ENCODE data around the gene SIX1.
A peak's percentile ranks its signal among the peaks of the same experiment; 100 is the strongest.

SIX1 gene

GRCh38 chr14:60648934-60649874 lies at the start of gene SIX1 (continued):
- TF ChIP-seq BCL6B (tag by site-specific recombination; IDR thresholded peaks at IDR 0.05) (no peak), ZNF202 (tag by site-specific recombination; IDR thresholded peaks at IDR 0.05; ENCODE audit: borderline replicate concordance) (no peak), ZNF146 (tag by site-specific recombination; IDR thresholded peaks at IDR 0.05) (no peak), ZNF530 (tag by site-specific recombination; IDR thresholded peaks at IDR 0.05; ENCODE audit: low read depth) (no peak), ZNF433 (tag by site-specific recombination; IDR thresholded peaks at IDR 0.05; ENCODE audit: low read depth) (no peak), YY2 (tag by site-specific recombination; IDR thresholded peaks at IDR 0.05) (peak; percentile 13; the same call in 1 of the 2 replicates), ZNF555 (tag by site-specific recombination; conservative IDR thresholded peaks at IDR 0.05) (no peak), ZBTB49 (tag by site-specific recombination; IDR thresholded peaks at IDR 0.05; ENCODE audit: low read depth) (no peak), ZNF423 (tag by site-specific recombination; IDR thresholded peaks at IDR 0.05) (peak; percentile 53; the same call in 1 of the 2 replicates), ZNF558 (tag by site-specific recombination; IDR thresholded peaks at IDR 0.05) (no peak), ZNF133 (tag by site-specific recombination; IDR thresholded peaks at IDR 0.05) (no peak), ZNF266 (tag by site-specific recombination; IDR thresholded peaks at IDR 0.05; ENCODE audit: low read depth) (no peak), KLF17 (tag by site-specific recombination; IDR thresholded peaks at IDR 0.05) (0 out of 2 replicates have a peak, but pooled peaks have one; percentile 10), ZNF76 (tag by site-specific recombination; IDR thresholded peaks at IDR 0.05; ENCODE audit: borderline replicate concordance, low read depth) (peak; percentile 66; the same call in 1 of the 2 replicates), ATF2 (tag by site-specific recombination; IDR thresholded peaks at IDR 0.05; ENCODE audit: low read depth) (no peak), ZNF114 (tag by site-specific recombination; IDR thresholded peaks at IDR 0.05) (no peak), ZNF148 (tag by site-specific recombination; IDR thresholded peaks at IDR 0.05; ENCODE audit: borderline replicate concordance) (no peak), ZNF580 (tag by site-specific recombination; IDR thresholded peaks at IDR 0.05) (no peak), ZBTB1 (tag by site-specific recombination; IDR thresholded peaks at IDR 0.05) (0 out of 2 replicates have a peak, but pooled peaks have one; percentile 38), ZFP37 (tag by site-specific recombination; IDR thresholded peaks at IDR 0.05) (0 out of 2 replicates have a peak, but pooled peaks have one; percentile 19), ZNF48 (tag by site-specific recombination; IDR thresholded peaks at IDR 0.05) (no peak), ZNF354C (tag by site-specific recombination; IDR thresholded peaks at IDR 0.05; ENCODE audit: borderline replicate concordance, low read depth) (no peak), ZNF24 (tag by site-specific recombination; IDR thresholded peaks at IDR 0.05) (no peak), ZNF449 (tag by site-specific recombination; IDR thresholded peaks at IDR 0.05) (peak; percentile 90), ZNF639 (tag by site-specific recombination; IDR thresholded peaks at IDR 0.05) (no peak), RBAK (tag by site-specific recombination; IDR thresholded peaks at IDR 0.05) (no peak)
